H1 (cell line): ENCODE measurements around the gene TCF7L1. TPM values are rescaled to one million over a fixed set of nuclear protein-coding genes. Genes with fewer than 3 reads are reported as not detected.

ENCODE experiments used
- CBX8 ChIP-seq: fragments of 300-800, 300-1000 bp; sonication (generic); IDR thresholded peaks from 2 replicates; pipeline ENCODE4 v1.7.1; 2016; ENCODE audit warnings: low read depth, low read length, borderline replicate concordance
- RFX5 ChIP-seq: IDR thresholded peaks from 2 replicates; pipeline ENCODE4 v1.6.1; 2011; ENCODE audit warnings: low read depth, low read length, improper control_type of control experiment, borderline replicate concordance
- RXRA ChIP-seq: IDR thresholded peaks from 2 replicates; pipeline ENCODE4 v1.6.1; 2011; ENCODE audit warnings: low read depth, mild to moderate bottlenecking, low read length, moderate library complexity; ENCODE audit not compliant: insufficient read depth
- SRF ChIP-seq: IDR thresholded peaks from 2 replicates; pipeline ENCODE4 v1.6.1; 2011; ENCODE audit warnings: mild to moderate bottlenecking, low read depth, low read length, moderate library complexity
- SUZ12 ChIP-seq: fragments of 200-600 bp; sonication (generic); IDR thresholded peaks from 2 replicates; pipeline ENCODE4 v1.6.1; 2012; ENCODE audit warnings: mild to moderate bottlenecking, inconsistent platforms, low read length, moderate library complexity, mixed read lengths
- TEAD4 ChIP-seq: IDR thresholded peaks from 2 replicates; pipeline ENCODE4 v1.6.1; 2012; ENCODE audit warnings: low read depth, low read length, inconsistent platforms, mixed read lengths
- polyA plus RNA-seq, 7 experiments: library from polyadenylated mRNA; depleted of rRNA in 3 of 7; stranded (reverse) in 5 of 7; unstranded in 2 of 7; fragments of >200 nt in 5 of 7; fragments of 200-250 nt in 2 of 7; gene quantifications; 1 replicate in 5 of 7; 2 replicates in 1 of 7; 4 replicates in 1 of 7; pipeline versions ENCODE4 v1.2.1 to v1.2.3, GENCODE V29; 2011 to 2013; ENCODE audit warnings: missing spikeins in 2 of 7, mixed read lengths in 2 of 7
- total RNA-seq: library from RNA; stranded (reverse); fragmentation: NEBNext Ultra II Directional; extraction: Animal tissue kit (Norgen Biotek cat#: 25700); gene quantifications from 2 replicates; pipeline ENCODE4 v1.2.1, GENCODE V29; 2021
- TF ChIP-seq, protein P1 (sequence below): IDR thresholded peaks from 2 replicates; pipeline ENCODE4 v1.6.1; 2011; ENCODE audit warnings: low read length, improper control_type of control experiment
- TF ChIP-seq, protein P2 (sequence below): IDR thresholded peaks from 2 replicates; pipeline ENCODE4 v1.6.1; 2012; ENCODE audit warnings: inconsistent platforms

TCF7L1 gene
- total and polyA plus RNA-seq, 2 of the 8 experiments (the other 6 are each of a cell fraction or from before 2014, with no cell fraction given), result 27.5 to 108 TPM

DNA sequence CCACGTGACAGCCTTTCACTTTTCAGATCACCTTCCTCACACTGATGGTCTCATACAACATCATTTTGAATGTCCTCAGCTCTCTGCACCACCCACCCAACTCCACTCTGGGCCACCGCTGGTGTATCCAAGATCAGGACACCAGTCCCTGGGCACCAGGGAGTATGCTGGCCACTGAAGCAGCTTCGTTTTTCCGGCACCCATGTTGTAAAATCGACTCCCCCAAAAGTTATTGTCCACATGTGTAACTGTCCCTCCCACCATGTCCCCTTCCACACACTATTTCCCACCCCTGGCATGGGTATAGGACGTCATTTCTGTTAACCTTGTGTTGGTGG is 98.2 kb downstream of the TCF7L1 start (continued):
- TF ChIP-seq SRF (no peak), TEAD4 (no peak), SUZ12 (no peak), RFX5 (no peak), RXRA (no peak), CBX8 (no peak)
- TF ChIP-seq, protein P1, sequence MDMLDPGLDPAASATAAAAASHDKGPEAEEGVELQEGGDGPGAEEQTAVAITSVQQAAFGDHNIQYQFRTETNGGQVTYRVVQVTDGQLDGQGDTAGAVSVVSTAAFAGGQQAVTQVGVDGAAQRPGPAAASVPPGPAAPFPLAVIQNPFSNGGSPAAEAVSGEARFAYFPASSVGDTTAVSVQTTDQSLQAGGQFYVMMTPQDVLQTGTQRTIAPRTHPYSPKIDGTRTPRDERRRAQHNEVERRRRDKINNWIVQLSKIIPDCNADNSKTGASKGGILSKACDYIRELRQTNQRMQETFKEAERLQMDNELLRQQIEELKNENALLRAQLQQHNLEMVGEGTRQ, result no peak
- TF ChIP-seq, protein P2, sequence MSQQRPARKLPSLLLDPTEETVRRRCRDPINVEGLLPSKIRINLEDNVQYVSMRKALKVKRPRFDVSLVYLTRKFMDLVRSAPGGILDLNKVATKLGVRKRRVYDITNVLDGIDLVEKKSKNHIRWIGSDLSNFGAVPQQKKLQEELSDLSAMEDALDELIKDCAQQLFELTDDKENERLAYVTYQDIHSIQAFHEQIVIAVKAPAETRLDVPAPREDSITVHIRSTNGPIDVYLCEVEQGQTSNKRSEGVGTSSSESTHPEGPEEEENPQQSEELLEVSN, result no peak
